Lung (tissue), 12 donors: ENCODE results near the gene KLK15. TPM values are rescaled to one million over a fixed set of nuclear protein-coding genes. Genes with fewer than 3 reads are reported as not detected.

Experiments
- ATAC-seq: fragments of 200-7000 bp; cut with Tn5 transposase; one replicate; pipeline ENCODE4 v1.9.1; 2020; ENCODE audit warnings: moderate number of reproducible peaks; ENCODE audit not compliant: insufficient read depth, low FRiP score
- DNase-seq, 3 donors: peaks; one replicate each; pipeline ENCODE4 v3.0.0-alpha.2; 2013 to 2017
- H3K27ac ChIP-seq, 2 donors: one replicate each; pipeline ENCODE4 v1.5.1; 2013; ENCODE audit warnings: mild to moderate bottlenecking in 2 of 2, moderate library complexity in 2 of 2, control low read depth in 1 of 2, inconsistent platforms in 1 of 2, low read depth in 1 of 2, low read length in 1 of 2
- H3K27me3 ChIP-seq, 3 donors: one replicate each; pipeline ENCODE4 v1.5.1; 2013; ENCODE audit warnings: low read length in 2 of 3; ENCODE audit not compliant: control insufficient read depth in 3 of 3, insufficient read depth in 3 of 3
- H3K36me3 ChIP-seq, 4 donors: one replicate each; pipeline ENCODE4 v1.5.1; 2013; ENCODE audit warnings: low read length in 4 of 4, mild to moderate bottlenecking in 1 of 4, moderate library complexity in 1 of 4; ENCODE audit not compliant: control insufficient read depth in 4 of 4, insufficient read depth in 4 of 4
- H3K4me1 ChIP-seq, 5 donors: one replicate each; pipeline ENCODE4 v1.5.1; 2013; ENCODE audit warnings: low read length in 5 of 5, mild to moderate bottlenecking in 2 of 5, moderate library complexity in 1 of 5; ENCODE audit not compliant: control insufficient read depth in 5 of 5, insufficient read depth in 5 of 5
- H3K4me3 ChIP-seq: one replicate; pipeline ENCODE4 v1.5.1; 2013; ENCODE audit warnings: mild to moderate bottlenecking, control low read depth, moderate library complexity
- H3K9ac ChIP-seq, 2 donors: one replicate each; pipeline ENCODE4 v1.5.1; 2013; ENCODE audit warnings: low read length in 2 of 2, control low read depth in 1 of 2; ENCODE audit not compliant: insufficient read depth in 1 of 2
- H3K9me3 ChIP-seq, 4 donors: one replicate each; pipeline ENCODE4 v1.5.1; 2013; ENCODE audit warnings: low read length in 3 of 4, mild to moderate bottlenecking in 1 of 4, moderate library complexity in 1 of 4; ENCODE audit not compliant: control insufficient read depth in 4 of 4, insufficient read depth in 3 of 4
- WGBS, 2 donors: extraction: QIAGEN DNeasy Blood & Tissue Kit; methylation state at CpG; one replicate each; pipeline ENCODE4 v1.1.7; 2013; 5-methylcytosine and 5-hydroxymethylcytosine counted together
- polyA plus RNA-seq, 2 donors: library from polyadenylated mRNA; stranded (reverse); fragments of 200-250 nt; gene quantifications; one replicate each; pipeline ENCODE4 v1.2.1, GENCODE V29; 2013
- total RNA-seq, 2 donors: library from RNA; depleted of rRNA in 1 of 2; stranded (reverse); fragments of >200 nt in 1 of 2; gene quantifications; one replicate each; pipeline ENCODE4 v1.2.1, GENCODE V29; 2014 to 2021
- TF ChIP-seq, protein P1 (sequence below): IDR thresholded peaks from 2 replicates; pipeline ENCODE4 v1.5.1; 2012; ENCODE audit warnings: mild to moderate bottlenecking; ENCODE audit errors: control extremely low read depth, extremely low read depth
- donor health status: control.
- donor health status: control.
- donor health status: Bipolar disorder and iron deficiency.
- donor health status: healthy.
- donor health status: DM: yes; HTN: yes; CAD: no.

The KLK15 gene
- total and polyA plus RNA-seq, 4 donors: not detected

DNA sequence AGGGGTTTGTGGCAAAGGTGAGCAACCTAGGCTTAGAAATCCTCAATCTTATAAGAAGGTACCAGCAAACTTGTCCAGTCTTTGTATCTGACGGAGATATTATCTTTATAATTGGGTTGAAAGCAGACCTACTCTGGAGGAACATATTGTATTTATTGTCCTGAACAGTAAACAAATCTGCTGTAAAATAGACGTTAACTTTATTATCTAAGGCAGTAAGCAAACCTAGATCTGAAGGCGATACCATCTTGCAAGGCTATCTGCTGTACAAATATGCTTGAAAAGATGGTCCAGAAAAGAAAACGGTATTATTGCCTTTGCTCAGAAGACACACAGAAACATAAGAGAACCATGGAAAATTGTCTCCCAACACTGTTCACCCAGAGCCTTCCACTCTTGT, 36.1 kb upstream of the KLK15 start:
- WGBS, 2 donors: 85 to 87% methylated on average over 4 of the region's 4 CpGs
- H3K4me1 ChIP-seq: no peaks in the 10 kb centered on the region
- peaks cover 3 to 15% (median 4%) of the 10 kb centered on the region in 3 donors for H3K27me3 ChIP-seq
- ATAC-seq: no peak
- TF ChIP-seq, protein P1, sequence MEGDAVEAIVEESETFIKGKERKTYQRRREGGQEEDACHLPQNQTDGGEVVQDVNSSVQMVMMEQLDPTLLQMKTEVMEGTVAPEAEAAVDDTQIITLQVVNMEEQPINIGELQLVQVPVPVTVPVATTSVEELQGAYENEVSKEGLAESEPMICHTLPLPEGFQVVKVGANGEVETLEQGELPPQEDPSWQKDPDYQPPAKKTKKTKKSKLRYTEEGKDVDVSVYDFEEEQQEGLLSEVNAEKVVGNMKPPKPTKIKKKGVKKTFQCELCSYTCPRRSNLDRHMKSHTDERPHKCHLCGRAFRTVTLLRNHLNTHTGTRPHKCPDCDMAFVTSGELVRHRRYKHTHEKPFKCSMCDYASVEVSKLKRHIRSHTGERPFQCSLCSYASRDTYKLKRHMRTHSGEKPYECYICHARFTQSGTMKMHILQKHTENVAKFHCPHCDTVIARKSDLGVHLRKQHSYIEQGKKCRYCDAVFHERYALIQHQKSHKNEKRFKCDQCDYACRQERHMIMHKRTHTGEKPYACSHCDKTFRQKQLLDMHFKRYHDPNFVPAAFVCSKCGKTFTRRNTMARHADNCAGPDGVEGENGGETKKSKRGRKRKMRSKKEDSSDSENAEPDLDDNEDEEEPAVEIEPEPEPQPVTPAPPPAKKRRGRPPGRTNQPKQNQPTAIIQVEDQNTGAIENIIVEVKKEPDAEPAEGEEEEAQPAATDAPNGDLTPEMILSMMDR: no peak
- H3K36me3 ChIP-seq: no peaks in the 10 kb centered on the region
- no peak overlapping the region for H3K27ac ChIP-seq
- DNase-seq: no peak
- H3K9me3 ChIP-seq: peaks cover 0 to 3% (median 0%) of the 10 kb centered on the region in 4 donors
- no peak overlapping the region for H3K4me3 ChIP-seq
- no peak overlapping the region for H3K9ac ChIP-seq

DNA sequence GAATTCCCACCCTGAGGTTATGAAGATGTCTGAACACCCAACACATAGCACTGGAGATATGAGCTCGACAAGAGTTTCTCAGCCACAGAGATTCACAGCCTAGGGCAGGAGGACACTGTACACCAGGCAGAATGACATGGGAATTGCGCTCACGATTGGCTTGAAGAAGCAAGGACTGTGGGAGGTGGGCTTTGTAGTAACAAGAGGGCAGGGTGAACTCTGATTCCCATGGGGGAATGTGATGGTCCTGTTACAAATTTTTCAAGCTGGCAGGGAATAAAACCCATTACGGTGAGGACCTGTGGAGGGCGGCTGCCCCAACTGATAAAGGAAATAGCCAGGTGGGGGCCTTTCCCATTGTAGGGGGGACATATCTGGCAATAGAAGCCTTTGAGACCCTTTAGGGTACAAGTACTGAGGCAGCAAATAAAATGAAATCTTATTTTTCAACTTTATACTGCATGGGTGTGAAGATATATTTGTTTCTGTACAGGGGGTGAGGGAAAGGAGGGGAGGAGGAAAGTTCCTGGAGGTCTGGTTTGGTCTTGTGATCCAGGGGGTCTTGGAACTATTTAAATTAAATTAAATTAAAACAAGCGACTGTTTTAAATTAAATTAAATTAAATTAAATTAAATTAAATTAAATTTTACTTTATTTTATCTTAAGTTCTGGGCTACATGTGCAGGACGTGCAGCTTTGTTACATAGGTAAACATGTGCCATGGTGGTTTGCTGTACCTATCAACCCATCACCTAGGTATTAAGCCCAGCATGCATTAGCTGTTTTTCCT, 28.3 kb upstream of the KLK15 start:
- Histone ChIP-seq H3K27ac (no peak overlapping the region), H3K4me3 (no peak overlapping the region), H3K36me3 (no peaks in the 10 kb centered on the region), H3K9ac (no peak overlapping the region), H3K27me3 (peaks cover 0 to 18% (median 2%) of the 10 kb centered on the region in 3 donors), H3K9me3 (peaks cover 0 to 8% (median 0%) of the 10 kb centered on the region in 4 donors), H3K4me1 (no peaks in the 10 kb centered on the region)
- no peak for ATAC-seq
- TF ChIP-seq, protein P1: no peak
- no peak for DNase-seq
- WGBS, 2 donors: 75 to 76% methylated on average over 7 of the region's 7 CpGs

DNA sequence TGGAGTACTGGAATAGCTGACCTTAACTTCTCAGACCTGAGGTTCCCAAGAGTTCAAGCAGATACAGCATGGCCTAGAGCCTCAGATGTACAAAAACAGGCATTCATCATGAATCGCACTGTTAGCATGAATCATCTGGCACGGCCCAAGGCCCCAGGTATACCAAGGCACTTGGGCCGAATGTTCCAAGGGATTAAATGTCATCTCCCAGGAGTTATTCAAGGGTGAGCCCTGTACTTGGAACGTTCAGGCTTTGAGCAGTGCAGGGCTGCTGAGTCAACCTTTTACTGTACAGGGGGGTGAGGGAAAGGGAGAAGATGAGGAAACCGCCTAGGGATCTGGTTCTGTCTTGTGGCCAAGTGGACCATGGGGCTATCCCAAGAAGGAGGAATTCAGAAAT, 27.6 kb upstream of the KLK15 start:
- Histone ChIP-seq H3K9ac (no peak overlapping the region), H3K36me3 (no peaks in the 10 kb centered on the region), H3K9me3 (peaks cover 0 to 8% (median 0%) of the 10 kb centered on the region in 4 donors), H3K4me3 (no peak overlapping the region), H3K4me1 (no peaks in the 10 kb centered on the region), H3K27me3 (peaks cover 0 to 18% (median 2%) of the 10 kb centered on the region in 3 donors), H3K27ac (no peak overlapping the region)
- DNase-seq: no peak
- TF ChIP-seq, protein P1: no peak
- WGBS, 2 donors: 70 to 88% methylated on average over 5 of the region's 5 CpGs
- ATAC-seq: no peak
